Mucosa of rectum (tissue), 2 donors: Measurements from ENCODE around the gene TMPRSS6.

ENCODE experiments used
- H3K27ac ChIP-seq, 2 donors: one replicate each; pipeline ENCODE4 v1.7.0; 2013; ENCODE audit warnings: inconsistent platforms in 2 of 2, low read depth in 2 of 2, low read length in 2 of 2
- H3K27me3 ChIP-seq, 2 donors: one replicate each; pipeline ENCODE4 v1.7.0; 2013; ENCODE audit warnings: low read length in 2 of 2; ENCODE audit not compliant: control insufficient read depth in 2 of 2, insufficient read depth in 2 of 2
- H3K36me3 ChIP-seq, 2 donors: one replicate each; pipeline ENCODE4 v1.7.0; 2013; ENCODE audit warnings: low read length in 2 of 2; ENCODE audit not compliant: control insufficient read depth in 2 of 2, insufficient read depth in 2 of 2
- H3K4me1 ChIP-seq, 2 donors: one replicate each; pipeline ENCODE4 v1.7.0; 2013; ENCODE audit warnings: low read length in 2 of 2, mild to moderate bottlenecking in 1 of 2; ENCODE audit not compliant: control insufficient read depth in 2 of 2, insufficient read depth in 2 of 2
- H3K4me3 ChIP-seq, 2 donors: one replicate each; pipeline ENCODE4 v1.7.0; 2013; ENCODE audit warnings: low read length in 2 of 2
- H3K9ac ChIP-seq, 2 donors: one replicate each; pipeline ENCODE4 v1.7.0; 2013; ENCODE audit warnings: low read length in 2 of 2, low read depth in 1 of 2, mild to moderate bottlenecking in 1 of 2
- H3K9me3 ChIP-seq, 2 donors: one replicate each; pipeline ENCODE4 v1.7.0; 2013; ENCODE audit warnings: low read length in 2 of 2; ENCODE audit not compliant: control insufficient read depth in 2 of 2
- donor health status: healthy.
- donor health status: Normal muscosa, but diverticular disease.

Gene TMPRSS6

GRCh38 chr22:37140686-37141323 lies 31.3 kb upstream of the TMPRSS6 start:
- Histone ChIP-seq H3K27me3 (peaks cover 0 to 4% of the 10 kb centered on the region in 2 donors), H3K9me3 (no peaks in the 10 kb centered on the region), H3K4me3 (no peak overlapping the region), H3K4me1 (peaks cover 0 to 2% of the 10 kb centered on the region in 2 donors), H3K27ac (no peak overlapping the region), H3K36me3 (no peaks in the 10 kb centered on the region), H3K9ac (no peak overlapping the region)

- H3K4me1 ChIP-seq, result no peaks in the 10 kb centered on the region
- no peak overlapping the region for H3K4me3 ChIP-seq
- no peak overlapping the region for H3K9ac ChIP-seq
- H3K9me3 ChIP-seq, result no peaks in the 10 kb centered on the region
- H3K36me3 ChIP-seq, result peaks cover 0 to 3% of the 10 kb centered on the region in 2 donors
- H3K27ac ChIP-seq, result no peak overlapping the region
- H3K27me3 ChIP-seq, result no peaks in the 10 kb centered on the region
These were observed 30.2 kb upstream of the TMPRSS6 start for GRCh38 chr22:37139762-37140161.

- no peak overlapping the region for H3K4me3 ChIP-seq
- no peaks in the 10 kb centered on the region for H3K4me1 ChIP-seq
- H3K9ac ChIP-seq, result no peak overlapping the region
- peaks cover 0 to 3% of the 10 kb centered on the region in 2 donors for H3K36me3 ChIP-seq
- H3K27me3 ChIP-seq, result no peaks in the 10 kb centered on the region
- H3K9me3 ChIP-seq, result no peaks in the 10 kb centered on the region
- no peak overlapping the region for H3K27ac ChIP-seq
These were observed 29.5 kb upstream of the TMPRSS6 start for GRCh38 chr22:37138849-37139561.

GRCh38 chr22:37137903-37138665 lies 28.6 kb upstream of the TMPRSS6 start:
- Histone ChIP-seq H3K9ac (no peak overlapping the region), H3K4me1 (no peaks in the 10 kb centered on the region), H3K4me3 (no peak overlapping the region), H3K27me3 (no peaks in the 10 kb centered on the region), H3K36me3 (peaks cover 0 to 3% of the 10 kb centered on the region in 2 donors), H3K27ac (no peak overlapping the region), H3K9me3 (no peaks in the 10 kb centered on the region)

GRCh38 chr22:37137131-37137530 lies 27.6 kb upstream of the TMPRSS6 start:
- no peak overlapping the region for H3K27ac ChIP-seq
- H3K4me3 ChIP-seq, result no peak overlapping the region
- H3K36me3 ChIP-seq, result peaks cover 0 to 3% of the 10 kb centered on the region in 2 donors
- no peak overlapping the region for H3K9ac ChIP-seq
- H3K9me3 ChIP-seq, result no peaks in the 10 kb centered on the region
- H3K4me1 ChIP-seq, result no peaks in the 10 kb centered on the region
- no peaks in the 10 kb centered on the region for H3K27me3 ChIP-seq

GRCh38 chr22:37135023-37135422 lies 25.5 kb upstream of the TMPRSS6 start:
- no peak overlapping the region for H3K27ac ChIP-seq
- H3K4me1 ChIP-seq, result no peaks in the 10 kb centered on the region
- H3K9me3 ChIP-seq, result no peaks in the 10 kb centered on the region
- no peak overlapping the region for H3K4me3 ChIP-seq
- H3K27me3 ChIP-seq, result no peaks in the 10 kb centered on the region
- no peak overlapping the region for H3K9ac ChIP-seq
- H3K36me3 ChIP-seq, result peaks cover 0 to 3% of the 10 kb centered on the region in 2 donors

GRCh38 chr22:37133304-37134018 lies 23.9 kb upstream of the TMPRSS6 start:
- H3K36me3 ChIP-seq, result peaks cover 0 to 3% of the 10 kb centered on the region in 2 donors
- H3K4me1 ChIP-seq, result no peaks in the 10 kb centered on the region
- no peaks in the 10 kb centered on the region for H3K9me3 ChIP-seq
- no peak overlapping the region for H3K27ac ChIP-seq
- H3K27me3 ChIP-seq, result no peaks in the 10 kb centered on the region
- H3K4me3 ChIP-seq, result no peak overlapping the region
- no peak overlapping the region for H3K9ac ChIP-seq

GRCh38 chr22:37132773-37133172 lies 23.3 kb upstream of the TMPRSS6 start:
- Histone ChIP-seq H3K9ac (no peak overlapping the region), H3K9me3 (no peaks in the 10 kb centered on the region), H3K4me1 (no peaks in the 10 kb centered on the region), H3K27me3 (no peaks in the 10 kb centered on the region), H3K27ac (no peak overlapping the region), H3K36me3 (peaks cover 0 to 3% of the 10 kb centered on the region in 2 donors), H3K4me3 (no peak overlapping the region)

- Histone ChIP-seq H3K9me3 (no peaks in the 10 kb centered on the region), H3K27me3 (no peaks in the 10 kb centered on the region), H3K36me3 (no peaks in the 10 kb centered on the region), H3K4me1 (no peaks in the 10 kb centered on the region), H3K4me3 (no peak overlapping the region), H3K9ac (no peak overlapping the region), H3K27ac (no peak overlapping the region)
These were observed 20.4 kb upstream of the TMPRSS6 start for GRCh38 chr22:37129866-37130441.
